ENCODE measurements around the gene CRYZL1. TPM values are rescaled to one million over a fixed set of nuclear protein-coding genes. Genes with fewer than 3 reads are reported as not detected.

Gene CRYZL1
- total RNA-seq, 1 experiment from 2014 or later: 24.8 TPM

DNA sequence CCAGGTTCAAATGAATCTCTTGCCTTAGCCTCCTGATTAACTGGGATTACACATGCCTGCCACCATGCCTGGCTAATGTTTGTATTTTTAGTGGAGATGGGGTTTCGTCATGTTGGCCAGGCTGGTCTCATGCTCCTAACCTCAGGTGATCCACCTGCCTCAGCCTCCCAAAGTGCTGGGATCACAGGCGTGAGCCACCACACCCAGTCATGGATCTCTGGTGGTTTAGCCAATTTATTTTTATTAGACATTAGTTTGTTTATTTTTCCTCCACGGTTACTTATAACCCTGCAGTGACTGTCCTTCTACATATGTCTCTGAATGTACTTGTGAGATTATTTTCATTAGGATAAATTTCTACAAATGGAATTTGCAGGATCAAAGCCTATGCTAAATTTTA lies 6.0 kb upstream of the CRYZL1 start:
- in situ Hi-C loops (cut with HindIII; ENCODE audit: low pct_unique_long_range_greater_than_20kb, low sequenced_read_pairs) (no loop called here), intact Hi-C loops (cut with micrococcal nuclease; ENCODE audit: unreplicated experiment) (no loop called here)
- ChIA-PET POLR2A (no interaction called here), CTCF (no interaction called here)
- BruUV-seq (replicated peaks): no TSS peak
- Histone ChIP-seq H3K36me3 (ENCODE audit: control insufficient read depth, insufficient read depth, low read length) (no peaks in the 10 kb centered on the region; the same call in 1 of the 2 replicates), H3K27ac (ENCODE audit: low read length) (no peak overlapping the region), H3K4me1 (ENCODE audit: control insufficient read depth, insufficient read depth, low read length) (peaks cover 45% of the 10 kb centered on the region), H3K27me3 (ENCODE audit: control insufficient read depth, insufficient read depth, low read length) (no peaks in the 10 kb centered on the region), H3K4me3 (ENCODE audit: low read depth in 2 of 2, low read length in 2 of 2) (no peak overlapping the region), H3K9me3 (ENCODE audit: control insufficient read depth, insufficient read depth, low read depth, low read length) (no peaks in the 10 kb centered on the region)
- no peak for TF ChIP-seq TCF7L2 (IDR thresholded peaks at IDR 0.05; ENCODE audit: low read depth, low read length)
- no peak for TF ChIP-seq POLR2AphosphoS5 (IDR thresholded peaks at IDR 0.05; ENCODE audit: low read depth, low read length)
- TF ChIP-seq REST (IDR thresholded peaks at IDR 0.05; ENCODE audit: insufficient read depth in 1 of 2, low read depth in 2 of 2, low read length in 1 of 2): no peak
- ATAC-seq (no peak), DNase-seq (ENCODE audit: low read depth, low spot score) (no peak)

DNA sequence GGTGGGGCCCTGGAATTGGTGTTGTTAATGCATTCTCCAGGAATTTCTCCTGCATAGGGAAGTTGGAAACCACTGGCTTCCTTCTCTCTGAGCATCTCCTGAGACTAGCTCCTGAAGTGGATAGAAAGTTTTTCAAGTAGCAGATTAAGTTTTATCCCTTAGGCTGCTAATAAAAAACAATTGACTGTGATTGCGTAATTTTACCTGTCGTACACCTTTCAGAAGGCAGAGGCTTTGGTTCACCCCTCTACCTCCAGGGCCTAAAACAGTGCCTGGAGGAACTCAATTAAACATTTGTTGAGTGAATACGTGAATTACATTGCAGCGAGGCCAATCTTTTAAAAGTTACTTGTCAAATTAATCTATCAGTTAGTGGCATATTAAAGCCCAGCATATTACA lies 4.2 kb upstream of the CRYZL1 start:
- no TSS peak for BruUV-seq (replicated peaks)
- no peak for DNase-seq (ENCODE audit: low read depth, low spot score)
- TF ChIP-seq, protein P1, sequence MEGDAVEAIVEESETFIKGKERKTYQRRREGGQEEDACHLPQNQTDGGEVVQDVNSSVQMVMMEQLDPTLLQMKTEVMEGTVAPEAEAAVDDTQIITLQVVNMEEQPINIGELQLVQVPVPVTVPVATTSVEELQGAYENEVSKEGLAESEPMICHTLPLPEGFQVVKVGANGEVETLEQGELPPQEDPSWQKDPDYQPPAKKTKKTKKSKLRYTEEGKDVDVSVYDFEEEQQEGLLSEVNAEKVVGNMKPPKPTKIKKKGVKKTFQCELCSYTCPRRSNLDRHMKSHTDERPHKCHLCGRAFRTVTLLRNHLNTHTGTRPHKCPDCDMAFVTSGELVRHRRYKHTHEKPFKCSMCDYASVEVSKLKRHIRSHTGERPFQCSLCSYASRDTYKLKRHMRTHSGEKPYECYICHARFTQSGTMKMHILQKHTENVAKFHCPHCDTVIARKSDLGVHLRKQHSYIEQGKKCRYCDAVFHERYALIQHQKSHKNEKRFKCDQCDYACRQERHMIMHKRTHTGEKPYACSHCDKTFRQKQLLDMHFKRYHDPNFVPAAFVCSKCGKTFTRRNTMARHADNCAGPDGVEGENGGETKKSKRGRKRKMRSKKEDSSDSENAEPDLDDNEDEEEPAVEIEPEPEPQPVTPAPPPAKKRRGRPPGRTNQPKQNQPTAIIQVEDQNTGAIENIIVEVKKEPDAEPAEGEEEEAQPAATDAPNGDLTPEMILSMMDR (IDR thresholded peaks at IDR 0.05): no peak
- TF ChIP-seq TCF7L2 (IDR thresholded peaks at IDR 0.05; ENCODE audit: low read depth, low read length) (no peak), REST (IDR thresholded peaks at IDR 0.05; ENCODE audit: insufficient read depth in 1 of 2, low read depth in 2 of 2, low read length in 1 of 2) (no peak), SIN3A (IDR thresholded peaks at IDR 0.05; ENCODE audit: borderline replicate concordance, insufficient read depth, low read depth, low read length) (no peak), POLR2AphosphoS5 (IDR thresholded peaks at IDR 0.05; ENCODE audit: low read depth, low read length) (no peak)
- Histone ChIP-seq H3K4me1 (ENCODE audit: control insufficient read depth, insufficient read depth, low read length) (peaks cover 29% of the 10 kb centered on the region), H3K4me3 (ENCODE audit: low read depth in 2 of 2, low read length in 2 of 2) (no peak overlapping the region), H3K27ac (ENCODE audit: low read length) (no peak overlapping the region; the same call in 1 of the 2 replicates), H3K27me3 (ENCODE audit: control insufficient read depth, insufficient read depth, low read length) (no peaks in the 10 kb centered on the region), H3K36me3 (ENCODE audit: control insufficient read depth, insufficient read depth, low read length) (no peaks in the 10 kb centered on the region; the same call in 1 of the 2 replicates), H3K9me3 (ENCODE audit: control insufficient read depth, insufficient read depth, low read depth, low read length) (no peaks in the 10 kb centered on the region)
- intact Hi-C loops (cut with micrococcal nuclease; ENCODE audit: unreplicated experiment) (no loop called here), in situ Hi-C loops (cut with HindIII; ENCODE audit: low pct_unique_long_range_greater_than_20kb, low sequenced_read_pairs) (no loop called here)
- ATAC-seq: no peak
- ChIA-PET POLR2A (no interaction called here), CTCF (interaction anchor here (1.6 kb wide), 1 partner anchor 249 kb away, joined by 3 read pairs; no protein-coding TSS in a partner anchor)
